K562 (cell line): Measurements from ENCODE around the gene VEGFB. TPM values are rescaled to one million over a fixed set of nuclear protein-coding genes. Genes with fewer than 3 reads are reported as not detected.
A peak's percentile ranks its signal among the peaks of the same experiment; 100 is the strongest.

Experiments used
- ASH1L ChIP-seq: fragments of 450-650 bp; IDR thresholded peaks from 2 replicates; pipeline ENCODE4 v1.6.1; 2018; ENCODE audit warnings: borderline replicate concordance, mild to moderate bottlenecking, low read depth; ENCODE audit not compliant: partially characterized antibody
- CBX2 ChIP-seq: fragments of 200-600 bp; sonication (generic); IDR thresholded peaks from one replicate; pipeline ENCODE4 v1.6.1; 2012; ENCODE audit warnings: mild to moderate bottlenecking, low read length, inconsistent platforms; ENCODE audit not compliant: insufficient read depth, poor library complexity, severe bottlenecking
- CBX3 ChIP-seq, 2 experiments: IDR thresholded peaks; 1 replicate in 1 of 2; 2 replicates in 1 of 2; pipeline ENCODE4 v1.6.1; 2012; ENCODE audit warnings: inconsistent platforms in 2 of 2, low read length in 2 of 2, borderline replicate concordance in 1 of 2, control low read depth in 1 of 2
- E4F1 ChIP-seq: fragments of 250-450 bp; sonication (Bioruptor Pico); IDR thresholded peaks from 2 replicates; pipeline ENCODE4 v1.5.0; 2021; ENCODE audit warnings: mild to moderate bottlenecking, borderline replicate concordance
- FOXA3 ChIP-seq, 2 experiments: fragments of 450-650 bp in 1 of 2; sonication (generic) in 1 of 2; formaldehyde crosslinking; IDR thresholded peaks in 1 of 2; conservative IDR thresholded peaks in 1 of 2; 2 replicates each; pipeline versions ENCODE4 v1.4.0 to v1.8.0; 2020 to 2022; ENCODE audit warnings: mild to moderate bottlenecking in 2 of 2, missing genetic modification reagents in 1 of 2
- FOXJ3 ChIP-seq: sonication (generic); formaldehyde crosslinking; IDR thresholded peaks from 2 replicates; pipeline ENCODE4 v1.4.0; 2020; ENCODE audit warnings: mild to moderate bottlenecking, missing genetic modification reagents
- FOXM1 ChIP-seq, 2 experiments: fragments of 450-650 bp in 1 of 2; sonication (generic) in 1 of 2; formaldehyde crosslinking in 1 of 2; IDR thresholded peaks; 2 replicates each; pipeline versions ENCODE4 v1.6.1 to v1.9.0; 2017 to 2022; ENCODE audit warnings: low read depth in 2 of 2, mild to moderate bottlenecking in 2 of 2, missing genetic modification reagents in 1 of 2, moderate library complexity in 1 of 2
- HNRNPL ChIP-seq: fragments of 200-400 bp; formaldehyde crosslinking; IDR thresholded peaks from 2 replicates; pipeline ENCODE4 v1.6.1; 2017; ENCODE audit warnings: low read depth, mild to moderate bottlenecking, low read length
- IFI16 ChIP-seq: fragments of 250-450 bp; sonication (Bioruptor Pico); IDR thresholded peaks from 2 replicates; pipeline ENCODE4 v2.1.2; 2022; ENCODE audit warnings: mild to moderate bottlenecking, inconsistent platforms
- KAT7 ChIP-seq: sonication (generic); formaldehyde crosslinking; IDR thresholded peaks from 2 replicates; pipeline ENCODE4 v1.8.0; 2022; ENCODE audit warnings: missing genetic modification reagents, mild to moderate bottlenecking, borderline replicate concordance
- NCOA1 ChIP-seq: fragments of 450-650 bp; IDR thresholded peaks from 2 replicates; pipeline ENCODE4 v1.6.1; 2016; ENCODE audit warnings: low read depth
- NKRF ChIP-seq: fragments of 450-650 bp; IDR thresholded peaks from 2 replicates; pipeline ENCODE4 v1.6.1; 2016; ENCODE audit warnings: borderline replicate concordance
- RCOR1 ChIP-seq, 2 experiments: IDR thresholded peaks; 2 replicates each; pipeline ENCODE4 v1.6.1; 2012; ENCODE audit warnings: low read depth in 2 of 2, low read length in 2 of 2, borderline replicate concordance in 1 of 2, improper control_type of control experiment in 1 of 2
- ZBTB43 ChIP-seq: sonication (generic); formaldehyde crosslinking; IDR thresholded peaks from 2 replicates; pipeline ENCODE4 v1.8.0; 2023; ENCODE audit warnings: mild to moderate bottlenecking, missing genetic modification reagents
- ZFX ChIP-seq: sonication (generic); formaldehyde crosslinking; IDR thresholded peaks from 2 replicates; pipeline ENCODE4 v1.8.0; 2022; ENCODE audit warnings: mild to moderate bottlenecking, missing genetic modification reagents, moderate library complexity
- ZNF124 ChIP-seq: sonication (generic); formaldehyde crosslinking; IDR thresholded peaks from 2 replicates; pipeline ENCODE4 v1.8.1; 2022; ENCODE audit warnings: missing genetic modification reagents
- ZNF165 ChIP-seq: fragments of 250-450 bp; sonication (Bioruptor Pico); IDR thresholded peaks from 2 replicates; pipeline ENCODE4 v1.4.0; 2020; ENCODE audit warnings: borderline replicate concordance
- ZNF184 ChIP-seq: sonication (generic); formaldehyde crosslinking; IDR thresholded peaks from 2 replicates; pipeline ENCODE4 v1.5.0; 2020; ENCODE audit warnings: missing genetic modification reagents
- ZNF24 ChIP-seq: fragments of 450-650 bp; IDR thresholded peaks from 2 replicates; pipeline ENCODE4 v1.6.1; 2016
- ZNF354B ChIP-seq: fragments of 250-450 bp; sonication (Bioruptor Pico); IDR thresholded peaks from 2 replicates; pipeline ENCODE4 v1.4.0; 2020
- ZZZ3 ChIP-seq: fragments of 450-650 bp; IDR thresholded peaks from 2 replicates; pipeline ENCODE4 v1.6.1; 2016; ENCODE audit warnings: antibody characterized with exemption, mild to moderate bottlenecking, moderate library complexity
- polyA plus RNA-seq, 8 experiments: library from polyadenylated mRNA; depleted of rRNA in 4 of 8; stranded (reverse) in 5 of 8; unstranded in 3 of 8; fragments of >200 nt; fragmentation: Nextera tagmentation in 2 of 8; fragmentation: Illumina TruSeq in 1 of 8; extraction: Ambion mirVana in 2 of 8; extraction: Trizol in 1 of 8; gene quantifications; 2 replicates each; pipeline versions ENCODE4 v1.2.1 to v1.2.3, GENCODE V29; 2011 to 2014; ENCODE audit warnings: inconsistent platforms in 1 of 8, missing spikeins in 1 of 8
- total RNA-seq, 7 experiments: library from RNA; depleted of rRNA in 6 of 7; stranded (reverse); fragments of >200 nt in 6 of 7; fragmentation: Illumina TruSeq in 2 of 7; extraction: Trizol in 2 of 7; gene quantifications; 2 replicates each; pipeline versions ENCODE4 v1.2.1 to v1.2.3, GENCODE V29; 2011 to 2021; ENCODE audit warnings: low replicate concordance in 1 of 7

Gene VEGFB
- total and polyA plus RNA-seq, 9 of the 15 experiments (the other 6 are each of a cell fraction or from before 2014, with no cell fraction given): 11.0 to 83.4 (median 25.7) TPM

GRCh38 chr11:64230171-64230984, 4.0 kb upstream of the VEGFB start, which contains the start of gene DNAJC4 (continued):
- TF ChIP-seq NKRF (0 out of 2 replicates have a peak, but pooled peaks have one; percentile 14), CBX3 (IDR thresholded peaks at IDR 0.05; ENCODE audit: borderline replicate concordance in 1 of 2, low read length in 2 of 2) (no peak), ZBTB43 (CRISPR knock-in tag) (no peak), ZNF184 (CRISPR knock-in tag) (no peak), FOXJ3 (CRISPR knock-in tag) (no peak), ZNF165 (CRISPR knock-in tag) (no peak), E4F1 (CRISPR knock-in tag) (no peak), ZNF354B (CRISPR knock-in tag) (no peak), ZNF24 (no peak), FOXM1 (IDR thresholded peaks at IDR 0.05; ENCODE audit: low read depth) (no peak), FOXM1 (CRISPR knock-in tag; IDR thresholded peaks at IDR 0.05; ENCODE audit: low read depth) (no peak), KAT7 (CRISPR knock-in tag) (peak; percentile 85), RCOR1 (IDR thresholded peaks at IDR 0.05; ENCODE audit: borderline replicate concordance in 1 of 2, low read depth in 2 of 2, low read length in 2 of 2) (no peak), NCOA1 (no peak), IFI16 (CRISPR knock-in tag) (no peak), ZFX (CRISPR knock-in tag) (peak; percentile 89), CBX2 (no peak), FOXA3 (CRISPR knock-in tag; conservative IDR thresholded peaks at IDR 0.05 in 1 of 2, IDR thresholded peaks at IDR 0.05 in 1 of 2) (no peak), ZZZ3 (no peak), HNRNPL (no peak), ZNF124 (CRISPR knock-in tag) (no peak), ASH1L (no peak)
